ENCODE measurements around the gene HSPA5. TPM values are rescaled to one million over a fixed set of nuclear protein-coding genes. Genes with fewer than 3 reads are reported as not detected.

Gene HSPA5
- total and polyA plus RNA-seq, 10 of the 15 experiments (the other 5 are each of a cell fraction or from before 2014, with no cell fraction given), result 39.8 to 517 (median 105) TPM

GRCh38 chr9:125189361-125190289 is 51.5 kb downstream of the HSPA5 start, which contains the start of gene PPP6C:
Gene PPP6C, minus strand, starts transcription at chr9:125189803. Its CDS starts 85 bp downstream, at chr9:125189718.
- H3K36me3 ChIP-seq (ENCODE audit: control insufficient read depth in 2 of 2, insufficient read depth in 2 of 2, low read length in 1 of 2), result no peaks in the 10 kb centered on the region
- peaks cover 45% of the 10 kb centered on the region for H3K79me2 ChIP-seq (ENCODE audit: control insufficient read depth, insufficient read depth, low read length)
- ATAC-seq (peak; percentile 97), FAIRE-seq (peak; percentile 66), DNase-seq (ENCODE audit: low read depth, low spot score) (peak; percentile 76)
- RAD21 ChIA-PET (ENCODE audit: unreplicated experiment), result interaction anchor here (0.9 kb wide), 1 partner anchor 904 kb away, joined by 3 read pairs; no protein-coding TSS in a partner anchor
- H3K27me3 ChIP-seq (replicated peaks in 1 of 2; ENCODE audit: control insufficient read depth in 2 of 2, insufficient read depth in 2 of 2, low read length in 1 of 2), result no peaks in the 10 kb centered on the region
- H3K4me3 ChIP-seq, result peak within 1 kb of the TSS; percentile 93
- WGBS (ENCODE audit: insufficient coverage, insufficient replicate concordance, low lambda C conversion rate, missing lambda C conversion rate), result 1% methylated on average over 81 of the region's 82 CpGs
- H3K4me2 ChIP-seq (ENCODE audit: control insufficient read depth, insufficient read depth), result peak within 1 kb of the TSS; percentile 97
- H3K9ac ChIP-seq (ENCODE audit: control insufficient read depth, insufficient read depth, low read length), result peak within 1 kb of the TSS; percentile 98
- no TSS peak for BruUV-seq (replicated peaks)
- peak within 1 kb of the TSS; percentile 99 for H2AFZ ChIP-seq (ENCODE audit: control insufficient read depth, low read depth, low read length)
- peak within 1 kb of the TSS; percentile 89 for H3K27ac ChIP-seq (ENCODE audit: control insufficient read depth, insufficient read depth)
- POLR2A ChIA-PET, result interaction anchor here (0.5 to 1.9 kb wide), 5 partner anchors 10 to 228 kb away, joined by 3 to 9 read pairs (median 5); partner anchors contain the start of gene HSPA5
- intact Hi-C loops (cut with micrococcal nuclease; ENCODE audit: unreplicated experiment), result loop anchor here (1.0 to 2.0 kb wide), 2 partner anchors 11 to 71 kb away; partner anchors contain the start of genes GAPVD1 and RABEPK
- in situ Hi-C loops (cut with MboI), result no loop called here
- H3K4me1 ChIP-seq (ENCODE audit: control insufficient read depth, insufficient read depth, low read length), result peaks cover 4% of the 10 kb centered on the region
- H3K9me3 ChIP-seq (replicated peaks; ENCODE audit: control insufficient read depth, insufficient read depth, low read length), result no peaks in the 10 kb centered on the region
- CTCF ChIA-PET, result interaction anchor here (0.7 to 1.2 kb wide), 2 partner anchors 17 to 53 kb away, joined by 3 read pairs; no protein-coding TSS in a partner anchor
- SMC1A ChIA-PET (ENCODE audit: uncharacterized antibody, unreplicated experiment), result interaction anchor here (0.9 to 1.3 kb wide), 3 partner anchors 10 to 52 kb away, joined by 3 to 5 read pairs (median 3); partner anchors contain the start of gene HSPA5
- no peaks in the 10 kb centered on the region for H4K20me1 ChIP-seq (ENCODE audit: control insufficient read depth, insufficient read depth)
- TF ChIP-seq, protein P1, sequence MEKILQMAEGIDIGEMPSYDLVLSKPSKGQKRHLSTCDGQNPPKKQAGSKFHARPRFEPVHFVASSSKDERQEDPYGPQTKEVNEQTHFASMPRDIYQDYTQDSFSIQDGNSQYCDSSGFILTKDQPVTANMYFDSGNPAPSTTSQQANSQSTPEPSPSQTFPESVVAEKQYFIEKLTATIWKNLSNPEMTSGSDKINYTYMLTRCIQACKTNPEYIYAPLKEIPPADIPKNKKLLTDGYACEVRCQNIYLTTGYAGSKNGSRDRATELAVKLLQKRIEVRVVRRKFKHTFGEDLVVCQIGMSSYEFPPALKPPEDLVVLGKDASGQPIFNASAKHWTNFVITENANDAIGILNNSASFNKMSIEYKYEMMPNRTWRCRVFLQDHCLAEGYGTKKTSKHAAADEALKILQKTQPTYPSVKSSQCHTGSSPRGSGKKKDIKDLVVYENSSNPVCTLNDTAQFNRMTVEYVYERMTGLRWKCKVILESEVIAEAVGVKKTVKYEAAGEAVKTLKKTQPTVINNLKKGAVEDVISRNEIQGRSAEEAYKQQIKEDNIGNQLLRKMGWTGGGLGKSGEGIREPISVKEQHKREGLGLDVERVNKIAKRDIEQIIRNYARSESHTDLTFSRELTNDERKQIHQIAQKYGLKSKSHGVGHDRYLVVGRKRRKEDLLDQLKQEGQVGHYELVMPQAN (conservative IDR thresholded peaks at IDR 0.05), result peak; percentile 61; the same call in 1 of the 2 replicates
- no peak; the same call in 1 of the 2 replicates for TF ChIP-seq RUNX3 (IDR thresholded peaks at IDR 0.05; ENCODE audit: low read length)
- TF ChIP-seq TCF7 (IDR thresholded peaks at IDR 0.05; ENCODE audit: borderline replicate concordance), result no peak
- no peak for TF ChIP-seq SPI1 (IDR thresholded peaks at IDR 0.05; ENCODE audit: borderline replicate concordance, insufficient read depth, low read depth, low read length)
- no peak for TF ChIP-seq SMC3 (IDR thresholded peaks at IDR 0.05; ENCODE audit: borderline replicate concordance, low read length)
- peak; percentile 61 for TF ChIP-seq POLR2AphosphoS5 (IDR thresholded peaks at IDR 0.05; ENCODE audit: low read length)
- no peak for TF ChIP-seq CUX1 (IDR thresholded peaks at IDR 0.05; ENCODE audit: insufficient replicate concordance, low read depth, low read length)
- TF ChIP-seq GATAD2B (conservative IDR thresholded peaks at IDR 0.05; ENCODE audit: low read depth), result no peak; the same call in 1 of the 2 replicates
- TF ChIP-seq BCL11A (IDR thresholded peaks at IDR 0.05; ENCODE audit: low read depth, low read length), result no peak; the same call in 1 of the 2 replicates
- no peak for TF ChIP-seq ZNF274 (IDR thresholded peaks at IDR 0.05; ENCODE audit: insufficient read depth, insufficient read length)
- peak; percentile 81; the same call in 1 of the 2 replicates for TF ChIP-seq ASH2L (IDR thresholded peaks at IDR 0.05; ENCODE audit: borderline replicate concordance, low read depth)
- no peak for TF ChIP-seq IRF4 (IDR thresholded peaks at IDR 0.05; ENCODE audit: low read depth, low read length)
- TF ChIP-seq POU2F2 (IDR thresholded peaks at IDR 0.05; ENCODE audit: borderline replicate concordance, low read depth, low read length), result no peak
- TF ChIP-seq SP1 (IDR thresholded peaks at IDR 0.05; ENCODE audit: low read depth, low read length), result peak; percentile 35
- TF ChIP-seq RAD51 (IDR thresholded peaks at IDR 0.05), result no peak
- peak; percentile 42; the same call in 1 of the 2 replicates for TF ChIP-seq PAX5 (IDR thresholded peaks at IDR 0.05; ENCODE audit: borderline replicate concordance, low read depth, low read length)
